Cardiac muscle cell (in vitro differentiated cells and primary cell): ENCODE results near the gene NKX2-8. TPM values are rescaled to one million over a fixed set of nuclear protein-coding genes. Genes with fewer than 3 reads are reported as not detected.

ENCODE experiments used
- DNase-seq, 2 donors: peaks; one replicate each; pipeline versions ENCODE4 v3.0.0 to v3.0.0-alpha.2; 2010 to 2017; ENCODE audit warnings: low read depth in 1 of 2, low spot score in 1 of 2
- H3K27ac ChIP-seq: fragments of 200-600 bp; sonication (generic); 2 replicates; pipeline ENCODE4 v1.5.1; 2016
- H3K27me3 ChIP-seq: fragments of 200-600 bp; sonication (generic); 2 replicates; pipeline ENCODE4 v1.6.0; 2016; ENCODE audit warnings: control low read depth
- H3K36me3 ChIP-seq: fragments of 200-600 bp; sonication (generic); 2 replicates; pipeline ENCODE4 v1.5.1; 2016; ENCODE audit warnings: control low read depth
- H3K4me1 ChIP-seq: fragments of 200-600 bp; sonication (generic); 2 replicates; pipeline ENCODE4 v1.8.1; 2017; ENCODE audit warnings: low read depth, mild to moderate bottlenecking, mixed run types
- H3K4me3 ChIP-seq: fragments of 200-600 bp; sonication (generic); 2 replicates; pipeline ENCODE4 v1.5.1; 2016; ENCODE audit warnings: mild to moderate bottlenecking
- H3K9me3 ChIP-seq: fragments of 200-600 bp; sonication (generic); 2 replicates; pipeline ENCODE4 v1.5.1; 2017; ENCODE audit warnings: low read depth, mild to moderate bottlenecking, control low read depth
- CTCF ChIP-seq: IDR thresholded peaks from 2 replicates; pipeline ENCODE4 v1.5.1; 2012; ENCODE audit warnings: low read depth, mild to moderate bottlenecking, low read length
- polyA plus RNA-seq: library from polyadenylated mRNA; unstranded; fragments of >200 nt; fragmentation: Nextera tagmentation; extraction: Ambion mirVana; gene quantifications from 2 replicates; pipeline ENCODE4 v1.2.1, GENCODE V29; 2016
- total RNA-seq: library from RNA; depleted of rRNA; stranded (reverse); fragments of >200 nt; gene quantifications from 2 replicates; pipeline ENCODE4 v1.2.3, GENCODE V29; 2016

Gene NKX2-8
- total RNA-seq (1.1 TPM in 1 of 2 replicates, not detected in the other), polyA plus RNA-seq (not detected in 2 replicates)

- no peaks in the 10 kb centered on the region for H3K9me3 ChIP-seq
- no peaks in the 10 kb centered on the region for H3K4me1 ChIP-seq
- no peaks in the 10 kb centered on the region for H3K36me3 ChIP-seq
- DNase-seq: peak in 1 of 2 donors; percentile 33
- TF ChIP-seq CTCF: no peak
- H3K4me3 ChIP-seq: peak within 1 kb of the TSS; percentile 34
- H3K27ac ChIP-seq: no peak within 1 kb of the TSS
- H3K27me3 ChIP-seq: peaks cover 100% of the 10 kb centered on the region
Measured at GRCh38 chr14:36582011-36582873, at the start of gene NKX2-8. TSS of gene NKX2-8 (minus strand) at chr14:36582614. CDS start at chr14:36582389, 225 bp downstream.

GRCh38 chr14:36627981-36628380 lies 45.6 kb upstream of the NKX2-8 start:
- no peaks in the 10 kb centered on the region for H3K9me3 ChIP-seq
- no peaks in the 10 kb centered on the region for H3K27me3 ChIP-seq
- DNase-seq: no peak

GRCh38 chr14:36626151-36626550 lies 43.7 kb upstream of the NKX2-8 start:
- TF ChIP-seq CTCF: no peak
- H3K27me3 ChIP-seq: no peaks in the 10 kb centered on the region

More at GRCh38 chr14:36627981-36628380, 45.6 kb upstream of the NKX2-8 start:
- Histone ChIP-seq H3K4me3 (no peak overlapping the region), H3K4me1 (no peaks in the 10 kb centered on the region), H3K27ac (no peak overlapping the region), H3K36me3 (no peaks in the 10 kb centered on the region)
- TF ChIP-seq CTCF: no peak

GRCh38 chr14:36625436-36625835 lies 43.0 kb upstream of the NKX2-8 start:
- DNase-seq: no peak
- no peaks in the 10 kb centered on the region for H3K4me1 ChIP-seq
- H3K4me3 ChIP-seq: no peak overlapping the region
- no peak overlapping the region for H3K27ac ChIP-seq
- no peak for TF ChIP-seq CTCF
- no peaks in the 10 kb centered on the region for H3K27me3 ChIP-seq
- no peaks in the 10 kb centered on the region for H3K9me3 ChIP-seq
- H3K36me3 ChIP-seq: no peaks in the 10 kb centered on the region

More at GRCh38 chr14:36626151-36626550, 43.7 kb upstream of the NKX2-8 start:
- no peak for DNase-seq
- no peaks in the 10 kb centered on the region for H3K9me3 ChIP-seq
- H3K36me3 ChIP-seq: no peaks in the 10 kb centered on the region
- no peak overlapping the region for H3K27ac ChIP-seq
- H3K4me3 ChIP-seq: no peak overlapping the region
- no peaks in the 10 kb centered on the region for H3K4me1 ChIP-seq

- no peak for DNase-seq
- Histone ChIP-seq H3K27ac (no peak overlapping the region), H3K36me3 (no peaks in the 10 kb centered on the region), H3K4me3 (no peak overlapping the region), H3K9me3 (no peaks in the 10 kb centered on the region), H3K27me3 (no peaks in the 10 kb centered on the region), H3K4me1 (no peaks in the 10 kb centered on the region)
- no peak for TF ChIP-seq CTCF
Measured at GRCh38 chr14:36625014-36625413, 42.6 kb upstream of the NKX2-8 start.
